Heart left ventricle (tissue), 13 donors: Measurements from ENCODE around the gene SETDB2.

Source experiments
- POLR2A ChIP-seq, 2 donors: fragments of 450-650 bp; IDR thresholded peaks; one replicate each; pipeline ENCODE4 v1.6.1; 2017; ENCODE audit warnings: antibody characterized with exemption in 2 of 2, mild to moderate bottlenecking in 2 of 2, moderate library complexity in 2 of 2
- TF ChIP-seq, protein P1 (sequence below), 12 donors: fragments of 200-600 bp; sonication (generic) in 4 of 12; IDR thresholded peaks; one replicate each; pipeline versions ENCODE4 v1.5.0 to v1.8.0; 2018 to 2022; ENCODE audit warnings: antibody characterized with exemption in 12 of 12, mild to moderate bottlenecking in 5 of 12
- donor health status: ischemic (EF 13 %, LVEDD 7.1; RV severe dilation, severe dysfunction).
- donor health status: DM: no; HTN: yes; CAD: no.
- donor health status: DM: no; HTN: no; CAD: no.
- donor health status: ischemic (EF 25% LVEDD 6.9; RV normal size, moderate dysfunction).
- donor health status: ischemic (EF 25% LVEDD 5.7; RV mildly dilated, moderate dysfunction).
- donor health status: ischemic (EF 35%, LVEDD 5.7; RV mildly dilated, moderate dysfunction).
- donor health status: nonischemic (EF 11% LVEDD 7.7; RV severe dilation, severe dysfunction).
- donor health status: DM: yes; HTN: yes; CAD: no.
- donor health status: PGD.
- donor health status: ischemic (EF 29% LVEDD 5.4; RV normal size, mild dysfunction).
- donor health status: nonischemic (EF 23%, LVEDD 6.1; RV moderate dilation, normal function).

DNA sequence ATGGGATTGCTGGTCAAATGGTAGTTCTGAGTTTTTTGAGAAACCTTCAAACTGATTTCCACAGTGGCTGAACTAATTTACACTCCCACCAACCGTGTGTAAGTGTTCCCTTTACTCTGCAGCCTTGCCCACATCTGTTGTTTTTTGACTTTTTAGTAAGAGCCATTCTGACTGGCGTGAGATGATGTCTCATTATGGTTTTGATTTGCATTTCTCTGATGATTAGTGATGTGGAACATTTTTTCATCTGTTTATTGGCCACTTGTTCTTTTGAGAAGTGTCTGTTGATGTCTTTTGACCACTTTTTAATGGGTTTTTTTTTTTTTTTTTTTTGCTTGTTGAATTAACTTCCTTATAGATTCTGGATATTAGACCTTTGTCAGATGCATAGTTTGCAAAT, 4.5 kb upstream of the SETDB2 start:
- TF ChIP-seq, protein P1, sequence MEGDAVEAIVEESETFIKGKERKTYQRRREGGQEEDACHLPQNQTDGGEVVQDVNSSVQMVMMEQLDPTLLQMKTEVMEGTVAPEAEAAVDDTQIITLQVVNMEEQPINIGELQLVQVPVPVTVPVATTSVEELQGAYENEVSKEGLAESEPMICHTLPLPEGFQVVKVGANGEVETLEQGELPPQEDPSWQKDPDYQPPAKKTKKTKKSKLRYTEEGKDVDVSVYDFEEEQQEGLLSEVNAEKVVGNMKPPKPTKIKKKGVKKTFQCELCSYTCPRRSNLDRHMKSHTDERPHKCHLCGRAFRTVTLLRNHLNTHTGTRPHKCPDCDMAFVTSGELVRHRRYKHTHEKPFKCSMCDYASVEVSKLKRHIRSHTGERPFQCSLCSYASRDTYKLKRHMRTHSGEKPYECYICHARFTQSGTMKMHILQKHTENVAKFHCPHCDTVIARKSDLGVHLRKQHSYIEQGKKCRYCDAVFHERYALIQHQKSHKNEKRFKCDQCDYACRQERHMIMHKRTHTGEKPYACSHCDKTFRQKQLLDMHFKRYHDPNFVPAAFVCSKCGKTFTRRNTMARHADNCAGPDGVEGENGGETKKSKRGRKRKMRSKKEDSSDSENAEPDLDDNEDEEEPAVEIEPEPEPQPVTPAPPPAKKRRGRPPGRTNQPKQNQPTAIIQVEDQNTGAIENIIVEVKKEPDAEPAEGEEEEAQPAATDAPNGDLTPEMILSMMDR (IDR thresholded peaks at IDR 0.05), result no peak
- TF ChIP-seq POLR2A (IDR thresholded peaks at IDR 0.05), result no peak
